Measurements from ENCODE around the gene PPP1R1A.

PPP1R1A gene

DNA sequence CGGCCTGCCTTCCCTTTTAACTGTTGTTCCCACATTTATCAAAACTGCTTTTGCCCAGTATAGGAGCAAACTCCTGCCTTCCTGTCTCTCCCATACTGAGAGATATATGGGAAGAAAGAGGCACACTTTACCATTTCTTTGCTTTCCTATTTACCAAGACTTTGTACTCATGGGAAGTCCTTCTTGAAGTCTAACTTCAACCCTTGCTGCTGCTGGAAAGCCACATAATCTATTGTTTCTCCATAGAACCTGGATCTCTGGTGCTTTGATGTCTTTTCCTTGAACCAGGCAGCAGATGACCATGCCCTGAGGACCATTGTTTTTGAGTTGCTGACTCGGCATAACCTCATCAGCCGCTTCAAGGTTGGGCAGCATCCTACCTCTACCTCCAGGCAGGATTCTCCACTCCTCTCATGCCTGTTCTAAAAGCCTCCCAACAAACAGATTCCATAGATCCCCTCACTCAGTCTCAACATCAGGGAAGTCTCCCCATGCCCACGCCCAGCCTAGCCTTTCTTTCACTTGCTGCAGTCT is 18.4 kb downstream of the PPP1R1A start:
- DNase-seq = no peak

DNA sequence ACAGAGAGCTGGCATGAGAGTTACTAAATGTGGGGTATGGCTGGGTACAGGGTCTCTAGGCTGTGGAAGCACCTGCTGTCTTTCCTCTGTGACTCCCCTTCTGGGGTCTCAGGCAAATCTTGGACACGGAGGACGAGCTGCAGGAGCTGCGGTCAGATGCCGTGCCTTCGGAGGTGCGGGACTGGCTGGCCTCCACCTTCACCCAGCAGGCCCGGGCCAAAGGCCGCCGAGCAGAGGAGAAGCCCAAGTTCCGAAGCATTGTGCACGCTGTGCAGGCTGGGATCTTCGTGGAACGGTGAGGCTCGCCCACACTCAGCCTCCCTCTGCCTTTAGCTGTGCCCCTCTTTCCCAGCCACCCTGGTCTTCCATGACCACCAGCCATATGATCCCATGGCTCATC is 19.4 kb downstream of the PPP1R1A start:
- DNase-seq = no peak

GRCh38 chr12:54566792-54567191 is 21.7 kb downstream of the PPP1R1A start:
- no peak for DNase-seq

DNA sequence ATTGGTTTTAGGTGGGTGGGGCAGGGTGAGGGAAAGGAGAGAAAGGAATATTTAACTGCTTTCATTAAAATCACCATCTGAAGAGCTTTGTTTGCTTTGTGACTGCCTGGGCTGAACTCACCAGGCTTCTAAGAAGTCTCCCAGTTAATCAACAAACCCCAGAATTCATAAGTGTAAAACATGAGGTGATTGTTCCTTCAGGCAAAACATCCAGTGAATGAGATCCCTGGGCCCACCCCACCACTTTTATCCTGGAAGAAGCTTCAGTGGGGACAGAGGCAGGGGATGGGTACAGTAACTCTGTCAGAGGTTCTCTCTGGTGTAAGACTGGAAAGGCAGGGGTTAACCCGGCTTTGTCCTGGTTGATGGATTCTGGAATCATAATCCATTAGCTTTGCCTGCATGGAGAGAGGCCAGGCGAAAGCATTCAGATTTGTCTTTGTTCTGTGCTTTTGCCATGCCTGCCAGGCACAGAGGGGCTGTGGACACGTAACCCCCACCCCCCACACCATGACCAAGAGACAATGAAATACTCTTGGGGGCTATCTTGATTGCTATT is 22.4 kb downstream of the PPP1R1A start:
- no peak for DNase-seq

DNA sequence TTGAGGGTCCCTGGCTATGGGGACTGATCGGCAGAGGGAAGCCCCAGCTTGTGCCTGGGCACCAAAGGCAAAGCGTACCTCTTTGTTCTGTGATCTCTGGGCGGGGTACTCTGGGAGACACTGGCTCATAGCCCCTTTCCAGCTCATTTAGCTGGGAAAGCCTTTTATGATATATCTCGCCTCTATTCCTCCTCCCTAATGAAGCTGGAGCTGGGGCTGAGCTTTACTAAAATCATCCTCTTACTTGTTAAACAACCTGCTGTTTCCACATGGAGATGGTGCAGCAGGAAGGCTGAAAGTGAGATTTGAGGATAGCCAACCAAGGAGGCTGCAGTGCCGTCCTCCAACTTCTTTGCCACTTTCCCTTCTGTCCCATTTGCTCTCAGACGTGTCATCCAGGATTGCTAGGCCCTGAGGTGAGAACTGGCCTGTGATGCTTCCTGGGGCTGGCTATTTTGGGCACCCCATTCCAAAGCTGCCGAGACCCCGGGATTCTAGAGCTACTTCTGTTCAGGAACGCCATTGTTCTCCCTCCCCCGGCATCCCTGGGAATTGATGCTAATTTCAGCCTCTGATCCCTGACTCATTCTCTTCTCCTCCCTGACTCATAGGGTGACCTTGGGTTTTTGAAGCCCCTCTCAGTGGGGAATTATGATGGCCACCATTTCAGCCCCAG is 23.0 kb downstream of the PPP1R1A start:
- no peak for DNase-seq

DNA sequence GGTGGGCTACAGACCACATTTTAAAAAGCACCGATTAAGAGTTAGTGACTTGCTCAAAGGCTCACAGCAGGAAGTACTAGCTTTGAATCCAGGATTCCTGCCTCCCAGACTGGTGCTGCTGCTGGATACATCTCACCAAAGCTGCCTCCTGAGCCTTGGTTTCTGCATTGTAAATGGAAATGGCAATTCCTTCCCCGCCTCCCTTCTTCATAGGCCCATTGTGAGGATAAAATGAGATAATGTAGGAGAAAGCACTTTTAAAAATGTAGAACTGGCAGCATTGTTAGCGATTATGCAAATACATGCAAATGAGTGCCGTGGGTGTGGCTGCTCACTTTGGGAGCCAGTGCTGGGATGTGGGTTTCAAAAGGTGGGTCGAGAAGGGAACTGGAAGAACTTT is 23.7 kb downstream of the PPP1R1A start:
- DNase-seq = no peak

- DNase-seq = no peak
Observed at GRCh38 chr12:54563787-54564186, 24.7 kb downstream of the PPP1R1A start.

DNA sequence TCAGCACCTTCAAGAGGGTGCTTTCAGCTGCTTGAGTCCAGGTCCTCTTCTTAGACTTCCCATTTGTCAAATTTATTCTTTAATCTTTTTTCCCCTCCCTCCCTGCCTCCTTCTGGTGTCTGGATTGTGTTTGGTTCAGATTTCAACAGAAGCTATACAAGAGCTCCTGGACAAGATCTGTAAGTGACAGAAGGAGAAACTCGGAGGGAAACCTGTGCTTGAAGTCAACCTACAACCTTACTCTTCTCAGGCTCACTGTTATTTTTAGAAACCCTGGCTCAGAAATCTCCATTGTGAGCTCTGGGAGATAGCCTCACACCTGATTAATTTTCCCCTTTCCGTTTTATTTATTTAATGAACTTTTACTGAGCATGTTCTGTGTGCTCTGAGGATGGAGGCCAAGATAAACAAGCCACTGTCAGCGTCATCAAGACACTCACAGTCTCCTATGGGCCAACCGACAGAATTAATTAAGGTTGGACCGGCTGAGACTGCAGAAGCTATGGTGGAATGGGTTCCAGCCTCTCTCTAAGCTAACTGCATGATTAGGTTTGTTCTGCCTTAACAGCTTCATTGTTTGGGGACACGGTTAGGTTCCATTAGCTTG is 25.6 kb downstream of the PPP1R1A start:
- no peak for DNase-seq

- DNase-seq = no peak
Observed at GRCh38 chr12:54561164-54561563, 27.3 kb downstream of the PPP1R1A start.

DNA sequence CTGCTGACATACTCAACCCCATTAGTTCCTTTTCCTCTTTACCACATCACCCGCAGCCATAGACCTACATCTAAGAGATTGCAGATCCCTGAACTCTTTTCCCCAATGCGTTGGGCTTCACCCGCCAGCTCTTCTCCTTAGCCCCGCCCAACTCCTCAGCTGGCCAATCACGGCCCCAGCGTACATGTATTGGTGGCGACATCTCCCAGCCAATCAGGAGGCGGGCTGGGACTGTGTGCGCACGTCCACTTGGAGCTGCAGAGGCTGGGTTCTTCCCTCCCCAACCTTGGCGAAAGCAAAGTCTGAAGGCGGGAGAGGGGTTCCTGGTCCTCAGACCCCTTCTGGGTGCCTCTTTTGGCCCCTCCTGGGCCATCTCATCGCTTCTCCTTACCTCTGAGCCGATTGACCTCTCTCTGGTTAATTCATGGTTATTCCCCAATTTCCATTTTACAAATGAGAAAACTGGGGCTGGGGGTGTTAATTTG is 28.0 kb downstream of the PPP1R1A start:
- peak; percentile 50 for DNase-seq

DNA sequence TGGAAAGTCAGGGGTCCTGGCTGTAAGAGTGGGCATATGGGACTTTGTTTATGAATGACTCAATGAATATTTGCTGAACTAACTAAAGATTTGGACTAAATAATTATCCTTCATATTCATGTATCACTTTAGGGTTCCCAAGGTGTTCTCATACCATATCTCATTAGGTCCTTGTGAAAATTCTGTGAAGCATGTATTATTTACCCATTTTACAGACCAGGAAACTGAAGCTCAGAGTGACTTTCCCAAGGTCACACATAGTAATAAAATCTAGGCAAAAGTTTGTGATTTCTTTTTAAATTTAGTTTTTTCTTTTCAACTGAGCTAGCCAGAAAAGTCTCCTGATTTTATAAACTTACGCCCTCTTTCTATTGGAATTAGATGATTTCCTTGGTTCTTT is 29.7 kb downstream of the PPP1R1A start:
- no peak for DNase-seq

DNA sequence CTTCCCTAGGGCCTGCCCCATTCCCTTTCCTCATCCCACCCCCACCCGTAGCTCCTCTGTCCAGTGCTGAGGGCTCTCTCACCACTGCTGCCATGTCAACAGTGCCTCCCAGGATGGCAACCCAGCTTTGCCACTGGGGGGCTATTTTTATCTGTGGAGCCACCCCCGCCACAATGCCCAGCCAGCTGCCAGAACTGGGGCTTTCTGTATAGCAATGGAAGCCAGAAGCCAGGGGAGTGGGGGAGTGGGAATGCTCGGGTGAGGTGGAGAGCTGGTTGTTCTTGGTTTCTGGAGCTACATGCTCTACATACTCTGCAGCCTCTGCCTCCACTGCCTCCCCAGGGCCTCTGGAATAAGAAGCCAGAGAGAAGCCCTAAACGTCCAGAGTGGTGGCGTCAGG is 30.1 kb downstream of the PPP1R1A start:
- no peak for DNase-seq

- DNase-seq = no peak
Observed at GRCh38 chr12:54555670-54556257, 32.7 kb downstream of the PPP1R1A start.

GRCh38 chr12:54549774-54550451 is 38.5 kb downstream of the PPP1R1A start:
- no peak for DNase-seq

DNA sequence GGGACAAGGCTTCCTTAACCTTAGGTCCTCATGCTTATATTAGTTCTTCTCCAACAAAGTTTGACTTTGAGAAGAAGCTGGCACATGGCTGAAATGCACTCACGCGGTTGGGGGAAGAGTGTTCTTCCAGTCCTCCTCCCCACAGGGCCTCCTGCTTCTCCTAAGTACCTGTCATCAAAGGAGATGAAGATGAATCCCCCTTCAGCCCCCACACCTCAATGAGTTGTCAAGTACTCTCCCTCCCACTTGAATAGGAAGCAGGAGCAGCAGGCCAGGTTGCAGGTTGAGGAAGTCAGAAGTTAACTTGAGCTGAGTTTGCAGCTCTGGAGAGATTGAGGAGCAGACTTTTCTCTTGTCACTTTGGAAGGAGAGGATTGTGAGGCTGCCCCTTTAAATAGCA is 41.9 kb downstream of the PPP1R1A start:
- no peak for DNase-seq

DNA sequence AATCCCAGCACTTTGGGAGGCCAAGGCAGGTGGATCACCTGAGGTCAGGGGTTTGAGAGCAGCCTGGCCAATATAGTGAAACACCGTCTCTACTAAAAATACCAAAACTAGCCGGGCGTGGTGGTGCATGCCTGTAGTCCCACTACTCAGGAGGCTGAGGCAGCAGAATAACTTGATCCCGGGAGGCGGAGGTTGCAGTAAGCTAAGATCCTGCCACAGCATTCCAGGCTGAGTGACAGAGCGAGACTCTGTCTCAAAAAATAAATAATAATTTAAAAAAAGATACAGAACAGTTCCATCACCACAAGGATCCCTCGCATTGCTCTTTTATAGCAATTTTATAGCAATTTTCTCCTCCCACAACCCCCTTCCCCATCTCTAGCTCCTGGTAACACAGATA is 43.7 kb downstream of the PPP1R1A start:
- DNase-seq = no peak

DNA sequence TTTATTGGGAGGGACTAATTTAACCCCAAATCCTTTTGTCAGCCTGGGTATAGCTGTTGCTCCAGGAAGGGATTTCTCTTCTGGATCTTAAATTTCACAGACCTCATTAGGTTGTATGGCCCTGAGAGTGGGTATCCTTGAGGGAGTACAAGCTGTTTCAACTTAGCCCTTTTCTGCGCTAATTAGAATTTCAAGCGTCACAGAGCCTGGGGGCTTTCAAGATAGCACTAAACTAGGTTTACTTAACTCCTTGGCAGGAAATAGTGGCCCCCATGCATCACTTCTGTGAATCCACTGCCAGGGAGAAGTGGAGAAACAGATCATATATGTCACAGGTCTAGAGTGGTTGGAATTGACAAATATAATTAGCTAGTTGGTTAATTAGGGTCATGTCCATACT is 44.9 kb downstream of the PPP1R1A start:
- no peak for DNase-seq

GRCh38 chr12:54541751-54542290 is 46.6 kb downstream of the PPP1R1A start:
- no peak for DNase-seq

DNA sequence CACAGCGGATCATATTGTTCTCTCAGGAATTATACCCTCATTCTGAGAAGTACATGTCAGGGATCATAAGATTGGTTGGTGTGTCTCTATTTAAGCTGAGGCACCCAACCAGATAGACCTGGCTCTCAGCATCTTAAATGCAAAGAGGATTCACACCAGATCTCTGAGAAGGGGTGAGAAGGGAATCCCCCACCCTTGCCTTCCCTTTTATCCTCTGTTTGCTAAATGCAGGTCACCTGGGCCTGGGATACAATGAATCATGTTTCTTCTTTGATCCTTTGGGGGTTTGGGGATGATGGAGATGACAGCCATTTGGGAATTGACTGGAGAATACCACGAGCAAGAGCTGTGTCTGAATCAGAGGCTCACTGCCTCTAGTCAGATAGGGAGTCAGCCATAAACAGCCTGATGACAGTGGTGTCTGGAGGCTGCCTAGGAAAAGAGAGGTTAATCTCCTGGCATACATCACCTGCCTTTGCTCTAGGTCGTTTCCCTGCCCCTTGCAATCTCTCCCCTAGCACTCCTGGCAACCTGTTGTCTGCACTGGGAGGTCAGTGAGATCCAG is 50.2 kb downstream of the PPP1R1A start:
- no peak for DNase-seq

GRCh38 chr12:54535474-54535873 is 53.0 kb downstream of the PPP1R1A start:
- no peak for DNase-seq

GRCh38 chr12:54529581-54529980 is 58.9 kb downstream of the PPP1R1A start:
- DNase-seq = no peak

Data from activated gamma-delta T cell (primary cell).